SK-N-SH (cell line): ENCODE results near the gene SYT14. TPM values are rescaled to one million over a fixed set of nuclear protein-coding genes. Genes with fewer than 3 reads are reported as not detected.
"Not testable (repeated sequence)": the region's sequence is repeated elsewhere in the genome, so short reads cannot be mapped to it uniquely, and the experiment has no call there.

ENCODE experiments used
- CTCF ChIA-PET: fragments of 300-600, 350-600 bp; formaldehyde crosslinking; extraction: SDS; loops from one replicate; lab custom pipeline; 2021; lab: Yijun Ruan, JAX
- POLR2A ChIA-PET: fragments of 350-600 bp; sonication (Branson Sonifier 250); formaldehyde crosslinking; extraction: SDS; loops from one replicate; lab custom pipeline; 2020; ENCODE audit warnings: antibody characterized with exemption, inconsistent platforms; lab: Yijun Ruan, JAX
- DNase-seq: peaks from one replicate; pipeline ENCODE4 v3.0.0; 2012
- H2AFZ ChIP-seq: fragments of 200-600 bp; sonication (generic); 2 replicates; pipeline ENCODE4 v1.8.1; 2016; ENCODE audit warnings: antibody characterized with exemption, mild to moderate bottlenecking, low read depth
- H3F3A ChIP-seq: fragments of 200-600 bp; sonication (generic); replicated peaks from 2 replicates; pipeline ENCODE3; 2016; ENCODE audit warnings: antibody characterized with exemption, mild to moderate bottlenecking; ENCODE audit not compliant: insufficient read depth
- H3K27ac ChIP-seq, 2 experiments: fragments of 200-500 bp in 1 of 2; fragments of 200-600 bp in 1 of 2; sonication (Bioruptor generic) in 1 of 2; sonication (generic), shearing (Covaris generic) in 1 of 2; 2 replicates each; pipeline versions ENCODE4 v1.5.1 to v1.6.1; 2014 to 2016; ENCODE audit warnings: low read depth in 2 of 2, inconsistent platforms in 1 of 2, low read length in 1 of 2, mild to moderate bottlenecking in 1 of 2, mixed read lengths in 1 of 2
- H3K27me3 ChIP-seq: fragments of 200-600 bp; sonication (generic), shearing (Covaris generic); 2 replicates; pipeline ENCODE4 v1.6.1; 2016; ENCODE audit warnings: mixed run types; ENCODE audit not compliant: insufficient read depth
- H3K36me3 ChIP-seq, 2 experiments: fragments of 200-500 bp in 1 of 2; fragments of 200-600 bp in 1 of 2; sonication (Bioruptor generic) in 1 of 2; sonication (generic) in 1 of 2; replicated peaks in 1 of 2; 2 replicates each; pipeline versions ENCODE3 to v1.5.1; 2014 to 2016; ENCODE audit warnings: low read length in 1 of 2, mild to moderate bottlenecking in 1 of 2; ENCODE audit not compliant: insufficient read depth in 2 of 2, control insufficient read depth in 1 of 2
- H3K4me1 ChIP-seq, 2 experiments: fragments of 200-500 bp in 1 of 2; fragments of 200-600 bp in 1 of 2; sonication (Bioruptor generic) in 1 of 2; sonication (generic), shearing (Covaris generic) in 1 of 2; 2 replicates each; pipeline versions ENCODE4 v1.5.1 to v1.6.1; 2014 to 2016; ENCODE audit warnings: low read depth in 1 of 2, low read length in 1 of 2, mixed run types in 1 of 2; ENCODE audit not compliant: insufficient read depth in 2 of 2, control insufficient read depth in 1 of 2
- H3K4me2 ChIP-seq: fragments of 200-600 bp; sonication (generic), shearing (Covaris generic); 2 replicates; pipeline ENCODE4 v1.6.1; 2017; ENCODE audit warnings: mixed run types
- H3K4me3 ChIP-seq, 2 experiments: fragments of 200-500 bp in 1 of 2; fragments of 200-600 bp in 1 of 2; sonication (Bioruptor generic) in 1 of 2; sonication (generic), shearing (Covaris generic) in 1 of 2; 2 replicates each; pipeline versions ENCODE4 v1.5.1 to v1.8.1; 2014 to 2016; ENCODE audit warnings: low read depth in 2 of 2, inconsistent platforms in 1 of 2, low read length in 1 of 2, mild to moderate bottlenecking in 1 of 2, mixed read lengths in 1 of 2, moderate library complexity in 1 of 2
- H3K79me2 ChIP-seq: fragments of 200-600 bp; sonication (generic); 2 replicates; pipeline ENCODE4 v1.8.1; 2017; ENCODE audit warnings: mild to moderate bottlenecking; ENCODE audit not compliant: insufficient read depth
- H3K9ac ChIP-seq: fragments of 200-600 bp; sonication (generic); 2 replicates; pipeline ENCODE4 v1.6.1; 2017; ENCODE audit warnings: mixed run types
- H3K9me2 ChIP-seq: fragments of 200-600 bp; sonication (generic); 2 replicates; pipeline ENCODE4 v1.6.1; 2017; ENCODE audit warnings: mixed run types
- H3K9me3 ChIP-seq: fragments of 200-600 bp; sonication (generic); 2 replicates; pipeline ENCODE4 v1.6.1; 2017; ENCODE audit warnings: mixed run types, mild to moderate bottlenecking, moderate library complexity
- H4K20me1 ChIP-seq: fragments of 200-600 bp; sonication (generic); 2 replicates; pipeline ENCODE4 v1.6.1; 2017; ENCODE audit warnings: mild to moderate bottlenecking, mixed run types; ENCODE audit not compliant: insufficient read depth
- ELF1 ChIP-seq: IDR thresholded peaks from 2 replicates; pipeline ENCODE4 v1.4.0; 2012
- EP300 ChIP-seq, 2 experiments: IDR thresholded peaks; 2 replicates each; pipeline versions ENCODE4 v1.4.0 to v1.6.1; 2012; ENCODE audit warnings: borderline replicate concordance in 1 of 2, low read depth in 1 of 2, low read length in 1 of 2
- FOXM1 ChIP-seq: IDR thresholded peaks from 2 replicates; pipeline ENCODE4 v1.4.0; 2012; ENCODE audit warnings: low read depth, mild to moderate bottlenecking
- GABPA ChIP-seq: IDR thresholded peaks from 2 replicates; pipeline ENCODE4 v1.4.0; 2012; ENCODE audit warnings: low read depth, mild to moderate bottlenecking
- GATA2 ChIP-seq: sonication (generic); formaldehyde crosslinking; IDR thresholded peaks from 2 replicates; pipeline ENCODE4 v1.5.0; 2020; ENCODE audit warnings: mild to moderate bottlenecking, missing genetic modification reagents
- IRF3 ChIP-seq: fragments of 150-350 bp; IDR thresholded peaks from 2 replicates; pipeline ENCODE4 v1.6.1; 2016; ENCODE audit warnings: mild to moderate bottlenecking, low read depth, low read length
- MAX ChIP-seq: IDR thresholded peaks from 2 replicates; pipeline ENCODE4 v1.4.0; 2012; ENCODE audit warnings: low read depth
- MEF2A ChIP-seq: IDR thresholded peaks from 2 replicates; pipeline ENCODE4 v1.4.0; 2012; ENCODE audit warnings: low read depth, borderline replicate concordance
- RFX5 ChIP-seq: IDR thresholded peaks from 2 replicates; pipeline ENCODE4 v1.6.1; 2012; ENCODE audit warnings: mild to moderate bottlenecking, improper control_type of control experiment, low read length
- SIN3A ChIP-seq: IDR thresholded peaks from 2 replicates; pipeline ENCODE4 v1.6.1; 2012; ENCODE audit warnings: low read depth, mild to moderate bottlenecking, low read length, moderate library complexity, borderline replicate concordance
- SMC3 ChIP-seq: IDR thresholded peaks from 2 replicates; pipeline ENCODE4 v1.6.1; 2012; ENCODE audit warnings: low read depth, low read length, improper control_type of control experiment
- USF2 ChIP-seq: fragments of 150-350 bp; IDR thresholded peaks from 2 replicates; pipeline ENCODE4 v1.6.1; 2017; ENCODE audit warnings: antibody characterized with exemption, low read length, low read depth, borderline replicate concordance
- WGBS: methylation state at CpG from one replicate; pipeline ENCODE4 v1.1.6; 2017; ENCODE audit warnings: low lambda C conversion rate; 5-methylcytosine and 5-hydroxymethylcytosine counted together
- polyA plus RNA-seq, 3 experiments: library from polyadenylated mRNA; depleted of rRNA; stranded (reverse); fragments of >200 nt; gene quantifications; 2 replicates each; pipeline ENCODE4 v1.2.3, GENCODE V29; 2012

SYT14 gene
- polyA plus RNA-seq, 1 of the 3 experiments (the other 2 are of a cell fraction) = 1.2 TPM

GRCh38 chr1:210195635-210196160 is 257.7 kb downstream of the SYT14 start:
- no peak overlapping the region; a peak in 1 of 4 replicates for H3K4me3 ChIP-seq
- DNase-seq = no peak
- no peak overlapping the region for H3K4me2 ChIP-seq
- no peaks in the 10 kb centered on the region for H4K20me1 ChIP-seq
- no peak overlapping the region for H2AFZ ChIP-seq
- no peaks in the 10 kb centered on the region for H3K4me1 ChIP-seq
- H3F3A ChIP-seq = no peaks in the 10 kb centered on the region
- no peaks in the 10 kb centered on the region for H3K27me3 ChIP-seq
- H3K9me2 ChIP-seq = no peaks in the 10 kb centered on the region
- H3K27ac ChIP-seq = no peak overlapping the region
- 63% methylated on average over 8 of the region's 8 CpGs for WGBS
- TF ChIP-seq USF2 (no peak), IRF3 (no peak), FOXM1 (no peak), GABPA (no peak), EP300 (IDR thresholded peaks at IDR 0.05; ENCODE audit: borderline replicate concordance in 1 of 2, low read depth in 1 of 2, low read length in 1 of 2) (no peak), RFX5 (no peak), MEF2A (no peak), ELF1 (no peak), GATA2 (CRISPR knock-in tag) (no peak), MAX (no peak), SIN3A (no peak), SMC3 (no peak)
- H3K9ac ChIP-seq = no peak overlapping the region
- H3K9me3 ChIP-seq = no peaks in the 10 kb centered on the region; the same call in 1 of the 2 replicates
- H3K36me3 ChIP-seq = no peaks in the 10 kb centered on the region
- no peaks in the 10 kb centered on the region for H3K79me2 ChIP-seq
- ChIA-PET CTCF (no interaction called here), POLR2A (no interaction called here)

GRCh38 chr1:210196266-210196665 is 258.2 kb downstream of the SYT14 start:
- CTCF ChIA-PET, H3K4me2 ChIP-seq, H3K9me3 ChIP-seq, DNase-seq, H3K9me2 ChIP-seq, H3K9ac ChIP-seq, H3K27me3 ChIP-seq, H3K79me2 ChIP-seq, H3K4me1 ChIP-seq, H2AFZ ChIP-seq, POLR2A ChIA-PET, H3F3A ChIP-seq, H3K27ac ChIP-seq, H3K36me3 ChIP-seq, H3K4me3 ChIP-seq, H4K20me1 ChIP-seq: not testable (repeated sequence)
- 66% methylated on average over 5 of the region's 5 CpGs for WGBS
